HepG2 (cell line): Measurements from ENCODE around the gene KATNB1. TPM values are rescaled to one million over a fixed set of nuclear protein-coding genes. Genes with fewer than 3 reads are reported as not detected.
A peak's percentile ranks its signal among the peaks of the same experiment; 100 is the strongest.

Experiments
- CENPBD1 ChIP-seq: sonication (generic); formaldehyde crosslinking; IDR thresholded peaks from 2 replicates; pipeline ENCODE4 v1.8.0; 2022; ENCODE audit warnings: missing genetic modification reagents, low read depth, mild to moderate bottlenecking, borderline replicate concordance
- FOXA3 ChIP-seq: IDR thresholded peaks from 2 replicates; pipeline ENCODE4 v1.6.1; 2016; ENCODE audit warnings: missing genetic modification reagents, missing compliant biosample characterization
- GZF1 ChIP-seq: sonication (generic); formaldehyde crosslinking; IDR thresholded peaks from 2 replicates; pipeline ENCODE4 v1.5.1; 2020; ENCODE audit warnings: mild to moderate bottlenecking, missing genetic modification reagents
- MXD1 ChIP-seq: sonication (generic); formaldehyde crosslinking; IDR thresholded peaks from 2 replicates; pipeline ENCODE4 v1.4.0; 2020; ENCODE audit warnings: mild to moderate bottlenecking, missing genetic modification reagents
- PRDM15 ChIP-seq: sonication (generic); formaldehyde crosslinking; IDR thresholded peaks from 2 replicates; pipeline ENCODE4 v1.4.0; 2020; ENCODE audit warnings: missing genetic modification reagents
- SKI ChIP-seq: fragments of 450-650 bp; IDR thresholded peaks from one replicate; pipeline ENCODE4 v1.6.1; 2018; ENCODE audit warnings: mild to moderate bottlenecking; ENCODE audit not compliant: partially characterized antibody
- TBX3 ChIP-seq: fragments of 450-650 bp; IDR thresholded peaks from 2 replicates; pipeline ENCODE4 v1.6.1; 2017; ENCODE audit warnings: antibody characterized with exemption, mild to moderate bottlenecking, inconsistent platforms, borderline replicate concordance
- ZNF616 ChIP-seq: sonication (generic); formaldehyde crosslinking; IDR thresholded peaks from 2 replicates; pipeline ENCODE4 v1.5.0; 2020; ENCODE audit warnings: low read depth, mild to moderate bottlenecking, missing genetic modification reagents
- polyA plus RNA-seq, 8 experiments: library from polyadenylated mRNA; depleted of rRNA in 3 of 8; stranded (reverse) in 7 of 8; unstranded in 1 of 8; fragments of >200 nt; fragmentation: Illumina TruSeq in 4 of 8; extraction: Trizol in 4 of 8; gene quantifications; 2 replicates each; pipeline versions ENCODE4 v1.2.1 to v1.2.3, GENCODE V29; 2011 to 2016; ENCODE audit warnings: low read depth in 4 of 8, missing spikeins in 1 of 8, mixed read lengths in 1 of 8; ENCODE audit not compliant: insufficient read depth in 1 of 8
- total RNA-seq, 5 experiments: library from RNA; depleted of rRNA; stranded (reverse); fragments of >200 nt; fragmentation: Illumina TruSeq; extraction: Trizol; gene quantifications; 2 replicates each; pipeline ENCODE4 v1.2.3, GENCODE V29; 2016; ENCODE audit warnings: low read depth in 1 of 5
- TF ChIP-seq, protein P1 (sequence below), 2 experiments: sonication (generic) in 1 of 2; formaldehyde crosslinking in 1 of 2; IDR thresholded peaks; 2 replicates each; pipeline versions ENCODE4 v1.5.1 to v1.6.1; 2011 to 2020; ENCODE audit warnings: borderline replicate concordance in 1 of 2, low read depth in 1 of 2, low read length in 1 of 2, mild to moderate bottlenecking in 1 of 2, missing genetic modification reagents in 1 of 2, moderate library complexity in 1 of 2
- TF ChIP-seq, protein P2 (sequence below), 2 experiments: sonication (generic) in 1 of 2; formaldehyde crosslinking in 1 of 2; IDR thresholded peaks; 2 replicates each; pipeline versions ENCODE4 v1.6.1 to v1.9.0; 2014 to 2022; ENCODE audit warnings: antibody characterized with exemption in 1 of 2, borderline replicate concordance in 1 of 2, inconsistent platforms in 1 of 2, low read depth in 1 of 2, missing genetic modification reagents in 1 of 2
- TF ChIP-seq, protein P3 (sequence below): sonication (generic); formaldehyde crosslinking; IDR thresholded peaks from 2 replicates; pipeline ENCODE4 v1.5.0; 2020; ENCODE audit warnings: missing genetic modification reagents

Gene KATNB1
- total and polyA plus RNA-seq, 2 of the 13 experiments (the other 11 are each of a cell fraction or from before 2014, with no cell fraction given), result 31.5 to 43.5 TPM

DNA sequence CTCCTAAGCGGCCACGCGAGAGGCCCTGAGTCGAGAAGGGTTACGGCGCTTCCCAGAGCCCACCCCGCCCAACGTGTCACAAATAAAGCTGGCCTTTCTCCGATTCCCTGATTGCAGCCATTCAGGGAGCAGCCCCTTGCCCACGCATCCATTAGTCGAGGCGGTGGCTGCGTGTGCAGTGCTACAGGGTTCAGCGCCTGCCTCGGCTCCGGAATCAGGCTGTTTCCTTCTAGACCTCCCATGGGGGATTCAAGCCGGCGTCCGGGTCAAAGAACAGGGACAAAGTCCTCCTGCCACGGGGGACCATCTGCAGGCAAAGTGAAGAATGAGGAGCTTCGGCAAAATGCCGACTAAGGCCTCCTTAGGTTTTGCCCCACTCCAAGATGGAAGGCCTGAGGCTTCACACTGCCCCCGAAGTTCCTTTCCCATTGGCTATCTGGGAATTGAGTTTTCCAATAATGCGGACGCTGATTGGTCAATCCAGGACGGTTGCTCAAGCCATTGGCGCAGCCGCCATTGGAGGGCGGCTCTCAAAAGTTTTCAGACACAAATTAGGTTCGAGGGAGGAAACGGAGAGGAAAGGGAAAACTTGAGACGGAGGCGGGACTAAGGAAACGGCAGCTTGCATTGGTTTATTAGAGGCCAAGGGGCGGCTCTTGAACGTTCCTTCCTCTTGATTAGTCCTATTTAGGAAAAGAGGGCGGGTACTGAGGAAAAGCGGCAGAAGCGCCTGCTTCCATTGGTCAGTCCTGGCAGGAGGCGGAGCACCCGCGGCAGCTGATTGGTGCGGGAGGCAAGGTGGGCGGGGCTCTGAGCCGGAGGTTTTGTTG, 430 bp upstream of the KATNB1 start (continued):
- TF ChIP-seq FOXA3 (peak; percentile 24; the same call in 1 of the 2 replicates), MXD1 (0 out of 2 replicates have a peak, but pooled peaks have one; percentile 0), ZNF616 (CRISPR knock-in tag) (0 out of 2 replicates have a peak, but pooled peaks have one; percentile 6), PRDM15 (CRISPR knock-in tag) (no peak; the same call in 1 of the 2 replicates), GZF1 (no peak), SKI (peak; percentile 5), TBX3 (no peak), CENPBD1 (CRISPR knock-in tag) (no peak)
- TF ChIP-seq, protein P1, sequence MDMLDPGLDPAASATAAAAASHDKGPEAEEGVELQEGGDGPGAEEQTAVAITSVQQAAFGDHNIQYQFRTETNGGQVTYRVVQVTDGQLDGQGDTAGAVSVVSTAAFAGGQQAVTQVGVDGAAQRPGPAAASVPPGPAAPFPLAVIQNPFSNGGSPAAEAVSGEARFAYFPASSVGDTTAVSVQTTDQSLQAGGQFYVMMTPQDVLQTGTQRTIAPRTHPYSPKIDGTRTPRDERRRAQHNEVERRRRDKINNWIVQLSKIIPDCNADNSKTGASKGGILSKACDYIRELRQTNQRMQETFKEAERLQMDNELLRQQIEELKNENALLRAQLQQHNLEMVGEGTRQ (IDR thresholded peaks at IDR 0.05; ENCODE audit: low read depth, low read length), result no peak
- TF ChIP-seq, protein P1 (CRISPR knock-in tag; IDR thresholded peaks at IDR 0.05; ENCODE audit: borderline replicate concordance), result peak; percentile 80; the same call in 1 of the 2 replicates
- TF ChIP-seq, protein P2, sequence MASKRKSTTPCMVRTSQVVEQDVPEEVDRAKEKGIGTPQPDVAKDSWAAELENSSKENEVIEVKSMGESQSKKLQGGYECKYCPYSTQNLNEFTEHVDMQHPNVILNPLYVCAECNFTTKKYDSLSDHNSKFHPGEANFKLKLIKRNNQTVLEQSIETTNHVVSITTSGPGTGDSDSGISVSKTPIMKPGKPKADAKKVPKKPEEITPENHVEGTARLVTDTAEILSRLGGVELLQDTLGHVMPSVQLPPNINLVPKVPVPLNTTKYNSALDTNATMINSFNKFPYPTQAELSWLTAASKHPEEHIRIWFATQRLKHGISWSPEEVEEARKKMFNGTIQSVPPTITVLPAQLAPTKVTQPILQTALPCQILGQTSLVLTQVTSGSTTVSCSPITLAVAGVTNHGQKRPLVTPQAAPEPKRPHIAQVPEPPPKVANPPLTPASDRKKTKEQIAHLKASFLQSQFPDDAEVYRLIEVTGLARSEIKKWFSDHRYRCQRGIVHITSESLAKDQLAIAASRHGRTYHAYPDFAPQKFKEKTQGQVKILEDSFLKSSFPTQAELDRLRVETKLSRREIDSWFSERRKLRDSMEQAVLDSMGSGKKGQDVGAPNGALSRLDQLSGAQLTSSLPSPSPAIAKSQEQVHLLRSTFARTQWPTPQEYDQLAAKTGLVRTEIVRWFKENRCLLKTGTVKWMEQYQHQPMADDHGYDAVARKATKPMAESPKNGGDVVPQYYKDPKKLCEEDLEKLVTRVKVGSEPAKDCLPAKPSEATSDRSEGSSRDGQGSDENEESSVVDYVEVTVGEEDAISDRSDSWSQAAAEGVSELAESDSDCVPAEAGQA (IDR thresholded peaks at IDR 0.05; ENCODE audit: low read depth), result peak; percentile 97
- TF ChIP-seq, protein P2 (CRISPR knock-in tag; IDR thresholded peaks at IDR 0.05; ENCODE audit: borderline replicate concordance), result no peak
- TF ChIP-seq, protein P3, sequence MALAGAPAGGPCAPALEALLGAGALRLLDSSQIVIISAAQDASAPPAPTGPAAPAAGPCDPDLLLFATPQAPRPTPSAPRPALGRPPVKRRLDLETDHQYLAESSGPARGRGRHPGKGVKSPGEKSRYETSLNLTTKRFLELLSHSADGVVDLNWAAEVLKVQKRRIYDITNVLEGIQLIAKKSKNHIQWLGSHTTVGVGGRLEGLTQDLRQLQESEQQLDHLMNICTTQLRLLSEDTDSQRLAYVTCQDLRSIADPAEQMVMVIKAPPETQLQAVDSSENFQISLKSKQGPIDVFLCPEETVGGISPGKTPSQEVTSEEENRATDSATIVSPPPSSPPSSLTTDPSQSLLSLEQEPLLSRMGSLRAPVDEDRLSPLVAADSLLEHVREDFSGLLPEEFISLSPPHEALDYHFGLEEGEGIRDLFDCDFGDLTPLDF (CRISPR knock-in tag), result peak; percentile 49; the same call in 1 of the 2 replicates
